Loucy (cell line): ENCODE measurements around the gene KIAA0232.

Source experiments
- H2AFZ ChIP-seq: fragments of 200-600 bp; sonication (generic); 2 replicates; pipeline ENCODE4 v1.6.0; 2016; ENCODE audit warnings: antibody characterized with exemption, mild to moderate bottlenecking, low read length, moderate library complexity
- H3F3A ChIP-seq: fragments of 200-600 bp; 2 replicates; pipeline ENCODE4 v1.6.0; 2016; ENCODE audit warnings: antibody characterized with exemption, low read depth, mild to moderate bottlenecking
- H3K27me3 ChIP-seq: fragments of 200-600 bp; sonication (generic); 2 replicates; pipeline ENCODE4 v1.6.1; 2014; ENCODE audit warnings: low read length, mild to moderate bottlenecking; ENCODE audit not compliant: insufficient read depth, poor library complexity, severe bottlenecking
- H3K36me3 ChIP-seq: fragments of 200-600 bp; sonication (generic); 2 replicates; pipeline ENCODE4 v1.6.1; 2016; ENCODE audit warnings: low read length; ENCODE audit not compliant: insufficient read depth
- H3K4me1 ChIP-seq: fragments of 200-600 bp; sonication (generic); 2 replicates; pipeline ENCODE4 v1.5.1; 2014; ENCODE audit warnings: low read length, mild to moderate bottlenecking; ENCODE audit not compliant: insufficient read depth, poor library complexity, severe bottlenecking
- H3K4me2 ChIP-seq: fragments of 200-600 bp; sonication (generic); 2 replicates; pipeline ENCODE4 v1.6.0; 2014; ENCODE audit warnings: antibody characterized with exemption, low read length, low read depth, mild to moderate bottlenecking; ENCODE audit not compliant: poor library complexity, severe bottlenecking
- H3K4me3 ChIP-seq: fragments of 200-600 bp; sonication (generic); 2 replicates; pipeline ENCODE4 v1.5.1; 2014; ENCODE audit warnings: low read length, mild to moderate bottlenecking, mixed read lengths; ENCODE audit not compliant: poor library complexity, severe bottlenecking
- H3K79me2 ChIP-seq: fragments of 200-600 bp; sonication (generic); 2 replicates; pipeline ENCODE4 v1.6.1; 2014; ENCODE audit warnings: low read length; ENCODE audit not compliant: insufficient read depth
- H3K9ac ChIP-seq: fragments of 200-600 bp; sonication (generic); 2 replicates; pipeline ENCODE4 v1.6.0; 2014; ENCODE audit warnings: mild to moderate bottlenecking, low read depth, low read length, moderate library complexity; ENCODE audit not compliant: poor library complexity, severe bottlenecking
- H3K9me2 ChIP-seq: fragments of 200-600 bp; sonication (generic); replicated peaks from 2 replicates; pipeline ENCODE4 v1.6.1; 2016; ENCODE audit warnings: low read depth, low read length, mixed read lengths
- H3K9me3 ChIP-seq: fragments of 200-600 bp; sonication (generic); 2 replicates; pipeline ENCODE4 v1.6.1; 2014; ENCODE audit warnings: mild to moderate bottlenecking, antibody characterized with exemption, low read length, low read depth; ENCODE audit not compliant: insufficient read depth
- H4K20me1 ChIP-seq: fragments of 200-600 bp; sonication (generic); 2 replicates; pipeline ENCODE4 v1.6.0; 2014; ENCODE audit warnings: antibody characterized with exemption, low read length, mild to moderate bottlenecking; ENCODE audit not compliant: insufficient read depth, poor library complexity, severe bottlenecking
- CTCF ChIP-seq: fragments of 200-600 bp; sonication (generic); conservative IDR thresholded peaks from 2 replicates; pipeline ENCODE4 v1.5.1; 2014; ENCODE audit warnings: mild to moderate bottlenecking, antibody characterized with exemption, low read length
- EZH2phosphoT487 ChIP-seq: fragments of 200-600 bp; IDR thresholded peaks from 2 replicates; pipeline ENCODE4 v1.6.1; 2018; ENCODE audit warnings: antibody characterized with exemption, mild to moderate bottlenecking, moderate library complexity, borderline replicate concordance

Gene KIAA0232

GRCh38 chr4:6907658-6908191, 125.2 kb downstream of the KIAA0232 start:
- H3K9me2 ChIP-seq, result no peaks in the 10 kb centered on the region
- no peaks in the 10 kb centered on the region for H3K27me3 ChIP-seq
- peaks cover 13% of the 10 kb centered on the region for H4K20me1 ChIP-seq
- peaks cover 21% of the 10 kb centered on the region; the same call in 1 of the 2 replicates for H3K79me2 ChIP-seq
- H3K36me3 ChIP-seq, result no peaks in the 10 kb centered on the region
- peaks cover 23% of the 10 kb centered on the region for H3K4me1 ChIP-seq
- no peak overlapping the region for H2AFZ ChIP-seq
- no peaks in the 10 kb centered on the region for H3F3A ChIP-seq
- no peak overlapping the region for H3K4me3 ChIP-seq
- no peak overlapping the region for H3K9ac ChIP-seq
- H3K4me2 ChIP-seq, result no peak overlapping the region
- TF ChIP-seq EZH2phosphoT487, result no peak
- peak; percentile 40 for TF ChIP-seq CTCF
- no peaks in the 10 kb centered on the region for H3K9me3 ChIP-seq

GRCh38 chr4:6908432-6909112, 126.0 kb downstream of the KIAA0232 start:
- Histone ChIP-seq H3K9me3 (no peaks in the 10 kb centered on the region), H4K20me1 (peaks cover 13% of the 10 kb centered on the region), H3K4me1 (peaks cover 23% of the 10 kb centered on the region), H3K4me2 (peak overlapping the region; percentile 97), H3K4me3 (peak overlapping the region; percentile 76), H3K79me2 (peaks cover 21% of the 10 kb centered on the region; the same call in 1 of the 2 replicates), H3K27me3 (no peaks in the 10 kb centered on the region), H3K36me3 (no peaks in the 10 kb centered on the region), H3K9ac (peak overlapping the region; percentile 71), H3K9me2 (no peaks in the 10 kb centered on the region), H2AFZ (peak overlapping the region; percentile 93), H3F3A (no peaks in the 10 kb centered on the region)
- no peak for TF ChIP-seq EZH2phosphoT487
- no peak for TF ChIP-seq CTCF

GRCh38 chr4:6909113-6909969, 126.8 kb downstream of the KIAA0232 start, which contains the start of gene TBC1D14:
Gene TBC1D14 (plus strand): TSS chr4:6909826. CDS start chr4:6923390, 13,564 bp downstream.
- Histone ChIP-seq H3K9me3 (no peaks in the 10 kb centered on the region), H3K4me1 (peaks cover 23% of the 10 kb centered on the region), H3K9me2 (no peaks in the 10 kb centered on the region), H3K9ac (peak within 1 kb of the TSS; percentile 79), H3F3A (no peaks in the 10 kb centered on the region), H3K27me3 (no peaks in the 10 kb centered on the region), H2AFZ (peak within 1 kb of the TSS; percentile 93), H3K36me3 (no peaks in the 10 kb centered on the region), H3K79me2 (peaks cover 21% of the 10 kb centered on the region; the same call in 1 of the 2 replicates), H4K20me1 (peaks cover 13% of the 10 kb centered on the region), H3K4me3 (peak within 1 kb of the TSS; percentile 76), H3K4me2 (peak within 1 kb of the TSS; percentile 97)
- no peak for TF ChIP-seq EZH2phosphoT487
- TF ChIP-seq CTCF, result no peak
